GM19023 (cell line): ENCODE data around the gene NEK9.

ENCODE experiments used
- ATAC-seq: cut with Tn5 transposase; IDR thresholded peaks from one replicate; pipeline ENCODE4 v1.9.1; 2021; ENCODE audit warnings: mild to moderate bottlenecking, moderate library complexity; ENCODE audit not compliant: unreplicated experiment

The NEK9 gene

DNA sequence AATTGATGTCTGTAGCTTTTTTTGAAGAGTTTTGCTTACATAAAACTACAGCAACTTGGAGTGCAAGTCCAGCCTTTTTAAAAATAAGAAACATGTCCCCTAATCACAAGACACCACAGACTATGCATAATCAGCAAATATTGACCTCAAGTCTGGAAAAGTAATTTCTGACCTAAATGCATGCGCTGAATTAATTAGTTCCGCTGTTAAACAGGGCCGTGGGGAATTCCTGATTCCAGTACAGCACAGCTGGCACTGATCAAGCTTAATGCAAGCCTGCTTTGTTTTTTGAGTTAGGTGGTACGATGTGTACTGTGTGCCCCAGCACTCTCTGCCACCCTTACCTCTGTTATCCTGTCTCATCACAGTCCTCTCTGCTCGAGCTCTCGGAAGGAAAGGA lies 84.8 kb downstream of the NEK9 start:
- no peak for ATAC-seq

DNA sequence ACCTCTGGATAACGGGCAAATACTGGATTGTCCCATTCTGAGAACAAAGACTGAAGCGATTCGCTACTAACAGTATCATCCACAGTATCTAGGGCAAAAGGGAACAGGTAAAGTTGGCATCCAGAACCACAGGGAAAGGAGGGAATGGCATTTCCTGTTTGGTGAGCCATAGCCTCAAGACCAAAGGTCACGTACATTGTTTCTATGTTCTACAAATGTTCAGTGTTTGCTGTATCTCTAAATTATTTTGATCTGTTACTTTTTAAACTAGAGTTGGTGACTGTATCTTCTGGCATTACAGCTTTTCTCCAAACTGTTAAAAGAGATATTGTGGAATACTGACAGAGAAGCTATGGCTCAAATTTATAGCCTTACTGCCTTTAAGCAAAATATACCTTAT lies 85.2 kb downstream of the NEK9 start:
- no peak for ATAC-seq

DNA sequence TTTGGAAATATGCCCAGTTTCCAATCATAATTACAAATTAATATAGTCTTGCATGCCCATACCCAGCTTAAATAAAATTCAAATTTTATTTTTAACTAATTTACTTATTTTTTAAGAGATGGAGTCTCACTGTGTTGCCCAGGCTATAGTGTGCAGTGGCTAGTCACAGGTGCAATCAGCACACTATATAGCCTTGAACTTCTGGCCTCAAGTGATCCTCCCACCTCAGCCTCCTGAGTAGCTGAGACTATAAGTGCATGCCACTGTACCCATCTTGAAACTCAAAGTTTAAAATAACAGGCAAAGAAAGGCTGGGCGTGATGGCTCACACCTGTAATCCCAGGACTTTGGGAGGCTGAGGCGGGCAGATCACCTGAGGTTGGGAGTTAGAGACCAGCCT lies 85.9 kb downstream of the NEK9 start:
- no peak for ATAC-seq

DNA sequence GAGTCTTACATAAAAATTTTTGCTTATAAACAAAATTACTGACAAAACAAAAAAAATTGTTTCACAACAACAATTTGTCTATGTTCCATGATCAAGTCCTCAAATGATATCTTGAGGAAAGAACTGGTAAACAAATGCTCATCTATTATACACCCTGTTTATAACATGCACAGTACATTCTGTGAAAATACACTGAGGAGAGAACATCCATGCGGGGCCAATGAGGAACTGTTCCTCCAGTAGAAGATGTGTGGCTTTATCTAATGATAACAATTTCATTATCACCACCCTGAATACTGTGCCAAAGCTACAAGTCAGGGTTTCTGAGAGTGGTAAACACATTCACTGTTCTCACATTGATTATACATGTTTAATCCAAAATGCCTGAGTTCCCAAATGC lies 86.3 kb downstream of the NEK9 start:
- ATAC-seq: no peak

DNA sequence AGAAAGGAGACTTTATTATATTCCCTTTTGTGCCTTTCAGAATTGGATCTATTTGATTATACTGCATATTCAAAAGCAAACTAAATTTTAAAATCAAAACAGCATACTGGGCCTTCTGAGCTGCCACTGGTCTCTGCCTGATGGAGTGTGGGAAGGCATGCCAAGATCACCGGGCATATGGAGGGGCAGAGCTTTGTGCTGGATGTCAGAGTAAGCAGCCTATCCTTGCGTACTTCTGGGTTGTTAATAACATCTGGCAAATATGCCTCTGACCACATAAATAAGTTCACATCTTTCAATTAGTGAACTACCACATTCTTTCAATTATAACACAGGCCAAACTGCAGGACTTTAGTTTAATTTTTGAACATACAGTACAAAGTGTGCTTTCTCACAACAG lies 93.9 kb downstream of the NEK9 start:
- no peak for ATAC-seq

DNA sequence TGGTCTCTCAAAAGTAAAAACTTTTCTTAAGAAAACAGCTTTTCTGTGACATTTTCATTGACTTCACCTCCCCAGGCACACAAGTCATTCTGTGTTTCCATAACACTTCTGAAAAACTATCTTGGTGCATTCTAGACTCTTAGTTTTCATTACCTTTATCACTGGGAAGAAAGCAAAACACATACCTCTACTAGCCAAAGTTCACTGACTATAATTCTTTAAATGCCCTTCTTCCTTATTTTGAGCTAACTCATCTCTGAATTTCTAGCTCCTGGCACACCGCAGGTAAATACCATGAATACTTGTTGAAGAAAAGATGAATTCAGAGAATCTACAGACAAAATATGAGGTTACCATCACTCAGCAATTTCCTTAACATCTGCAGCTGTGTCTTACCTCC lies 96.7 kb downstream of the NEK9 start:
- no peak for ATAC-seq
